Panc1 (cell line): ENCODE results near the gene POFUT1. TPM values are rescaled to one million over a fixed set of nuclear protein-coding genes. Genes with fewer than 3 reads are reported as not detected.

Source experiments
- ATAC-seq: fragments of 200-7000 bp; cut with Tn5 transposase; 2 replicates; pipeline ENCODE4 v1.9.1; 2020; ENCODE audit warnings: mild to moderate bottlenecking, moderate library complexity
- BruUV-seq: library from RNA; stranded (reverse); fragments of 400-500 nt; replicated peaks from 2 replicates; lab custom pipeline; 2021; lab: Mats Ljungman, UMichigan
- CTCF ChIA-PET: fragments of 300-600 bp; sonication (Branson Sonifier 250); formaldehyde crosslinking; loops from one replicate; lab custom pipeline; 2022; ENCODE audit warnings: antibody characterized with exemption; lab: Charles Lee
- POLR2A ChIA-PET: fragments of 300-600 bp; sonication (Branson Sonifier 250); formaldehyde crosslinking; loops from one replicate; lab custom pipeline; 2022; ENCODE audit warnings: antibody characterized with exemption; lab: Charles Lee
- DNase-seq: peaks from one replicate; pipeline ENCODE4 v3.0.0-alpha.2; 2010; ENCODE audit warnings: low read depth, low spot score
- H3K27ac ChIP-seq: 2 replicates; pipeline ENCODE4 v1.5.1; 2011; ENCODE audit warnings: mild to moderate bottlenecking, low read length, inconsistent platforms
- H3K27me3 ChIP-seq: fragments of 200-500 bp; sonication (Bioruptor generic); 2 replicates; pipeline ENCODE4 v1.6.0; 2014; ENCODE audit warnings: low read length, inconsistent platforms; ENCODE audit not compliant: control insufficient read depth, insufficient read depth
- H3K36me3 ChIP-seq: fragments of 200-500 bp; sonication (Bioruptor generic); 2 replicates; pipeline ENCODE4 v1.5.1; 2014; ENCODE audit warnings: inconsistent platforms, mild to moderate bottlenecking, low read length, moderate library complexity; ENCODE audit not compliant: control insufficient read depth, insufficient read depth
- H3K4me1 ChIP-seq: 2 replicates; pipeline ENCODE4 v1.5.1; 2011; ENCODE audit warnings: inconsistent platforms, mild to moderate bottlenecking, low read length, moderate library complexity; ENCODE audit not compliant: control insufficient read depth, insufficient read depth
- H3K4me3 ChIP-seq, 2 experiments: 2 replicates each; pipeline ENCODE4 v1.5.1; 2011 to 2012; ENCODE audit warnings: low read depth in 2 of 2, low read length in 2 of 2, mild to moderate bottlenecking in 2 of 2, inconsistent platforms in 1 of 2, moderate library complexity in 1 of 2
- H3K9me3 ChIP-seq: fragments of 200-500 bp; sonication (Bioruptor generic); 2 replicates; pipeline ENCODE4 v1.5.1; 2014; ENCODE audit warnings: low read depth, mild to moderate bottlenecking, inconsistent platforms, low read length, moderate library complexity; ENCODE audit not compliant: control insufficient read depth, insufficient read depth
- CTCF ChIP-seq: fragments of 450-650 bp; IDR thresholded peaks from 2 replicates; pipeline ENCODE4 v1.5.1; 2017; ENCODE audit warnings: mild to moderate bottlenecking
- POLR2AphosphoS5 ChIP-seq: IDR thresholded peaks from 2 replicates; pipeline ENCODE4 v1.6.1; 2012; ENCODE audit warnings: mild to moderate bottlenecking, low read depth, low read length, moderate library complexity
- REST ChIP-seq, 2 experiments: IDR thresholded peaks; 2 replicates each; pipeline ENCODE4 v1.6.1; 2011 to 2012; ENCODE audit warnings: low read depth in 2 of 2, control low read depth in 1 of 2, low read length in 1 of 2, mild to moderate bottlenecking in 1 of 2, moderate library complexity in 1 of 2; ENCODE audit not compliant: insufficient read depth in 1 of 2
- SIN3A ChIP-seq: IDR thresholded peaks from 2 replicates; pipeline ENCODE4 v1.6.1; 2012; ENCODE audit warnings: low read depth, mild to moderate bottlenecking, low read length, moderate library complexity, borderline replicate concordance; ENCODE audit not compliant: insufficient read depth
- TCF7L2 ChIP-seq: IDR thresholded peaks from 2 replicates; pipeline ENCODE4 v1.6.1; 2011; ENCODE audit warnings: mild to moderate bottlenecking, low read depth, low read length, inconsistent platforms
- in situ Hi-C: cut with HindIII; loops from 2 replicates; pipeline ENCODE4 v1.10.0; 2016; ENCODE audit warnings: low sequenced_read_pairs, low pct_unique_long_range_greater_than_20kb
- intact Hi-C: fragments of 100-400 bp; cut with micrococcal nuclease; formaldehyde crosslinking; loops from one replicate; pipeline ENCODE4 v1.10.0; 2022; ENCODE audit not compliant: unreplicated experiment
- total RNA-seq: library from RNA; stranded (reverse); gene quantifications from one replicate; pipeline ENCODE4 v1.2.1, GENCODE V29; 2021; ENCODE audit not compliant: unreplicated experiment

The POFUT1 gene
- total RNA-seq, 1 experiment from 2014 or later: 138 TPM

- no peaks in the 10 kb centered on the region for H3K4me1 ChIP-seq
- no TSS peak for BruUV-seq
- H3K27ac ChIP-seq: no peak overlapping the region
- DNase-seq (no peak), ATAC-seq (no peak)
- intact Hi-C loops (no loop called here), in situ Hi-C loops (no loop called here)
- no peak overlapping the region for H3K4me3 ChIP-seq
- no peaks in the 10 kb centered on the region for H3K36me3 ChIP-seq
- no peaks in the 10 kb centered on the region for H3K27me3 ChIP-seq
- CTCF ChIA-PET: no interaction called here
- TF ChIP-seq REST (IDR thresholded peaks at IDR 0.05; ENCODE audit: insufficient read depth in 1 of 2, low read depth in 2 of 2, low read length in 1 of 2): no peak
- TF ChIP-seq TCF7L2: no peak
- TF ChIP-seq SIN3A: no peak
- no peak for TF ChIP-seq CTCF
- TF ChIP-seq POLR2AphosphoS5: no peak
- POLR2A ChIA-PET: interaction anchor here (0.6 kb wide), 1 partner anchor 7 kb away, joined by 6 read pairs; no protein-coding TSS in a partner anchor
- no peaks in the 10 kb centered on the region for H3K9me3 ChIP-seq
Observed at GRCh38 chr20:32179934-32180333, 27.7 kb upstream of the POFUT1 start.

GRCh38 chr20:32181606-32182005 is 26.1 kb upstream of the POFUT1 start:
- DNase-seq: no peak
- no TSS peak for BruUV-seq
- Histone ChIP-seq H3K27ac (no peak overlapping the region), H3K27me3 (no peaks in the 10 kb centered on the region), H3K36me3 (no peaks in the 10 kb centered on the region), H3K4me1 (no peaks in the 10 kb centered on the region), H3K9me3 (no peaks in the 10 kb centered on the region), H3K4me3 (no peak overlapping the region)
- CTCF ChIA-PET: no interaction called here
- no peak for TF ChIP-seq TCF7L2
- no peak for ATAC-seq
- POLR2A ChIA-PET: no interaction called here
- in situ Hi-C loops (no loop called here), intact Hi-C loops (no loop called here)

- H3K9me3 ChIP-seq: no peaks in the 10 kb centered on the region
- H3K4me3 ChIP-seq: no peak overlapping the region
- no peak for TF ChIP-seq CTCF
- TF ChIP-seq TCF7L2: no peak
- no peak for TF ChIP-seq POLR2AphosphoS5
- no peak for TF ChIP-seq REST (IDR thresholded peaks at IDR 0.05; ENCODE audit: insufficient read depth in 1 of 2, low read depth in 2 of 2, low read length in 1 of 2)
- TF ChIP-seq SIN3A: no peak
- ChIA-PET CTCF (no interaction called here), POLR2A (no interaction called here)
- ATAC-seq: no peak
- H3K27me3 ChIP-seq: no peaks in the 10 kb centered on the region
- intact Hi-C loops (no loop called here), in situ Hi-C loops (no loop called here)
- no peak for DNase-seq
- BruUV-seq: no TSS peak
- H3K4me1 ChIP-seq: no peaks in the 10 kb centered on the region
- H3K36me3 ChIP-seq: no peaks in the 10 kb centered on the region
- no peak overlapping the region for H3K27ac ChIP-seq
Observed at GRCh38 chr20:32183947-32184635, 23.6 kb upstream of the POFUT1 start.
